Psoas muscle (tissue), 8 donors: ENCODE data around the gene UBAC2. TPM values are rescaled to one million over a fixed set of nuclear protein-coding genes. Genes with fewer than 3 reads are reported as not detected.

Experiments used
- ATAC-seq, 4 donors: fragments of 200-7000 bp; cut with Tn5 transposase; one replicate each; pipeline ENCODE4 v1.9.1; 2020; ENCODE audit warnings: moderate library complexity in 3 of 4, mild to moderate bottlenecking in 2 of 4
- DNase-seq, 2 donors: peaks; one replicate each; pipeline ENCODE4 v3.0.0-alpha.2; 2020
- H3K27ac ChIP-seq: fragments of 200-600 bp; one replicate; pipeline ENCODE4 v1.8.0; 2022
- H3K27me3 ChIP-seq, 3 donors: fragments of 200-600 bp in 1 of 3; one replicate each; pipeline versions ENCODE4 v1.6.1 to v1.8.0; 2013 to 2022; ENCODE audit warnings: low read length in 2 of 3, mild to moderate bottlenecking in 2 of 3, moderate library complexity in 1 of 3; ENCODE audit not compliant: insufficient read depth in 3 of 3
- H3K36me3 ChIP-seq, 2 donors: fragments of 200-600 bp in 1 of 2; one replicate each; pipeline versions ENCODE4 v1.6.1 to v1.8.0; 2013 to 2022; ENCODE audit warnings: low read depth in 1 of 2, mild to moderate bottlenecking in 1 of 2, moderate library complexity in 1 of 2; ENCODE audit not compliant: insufficient read depth in 1 of 2
- H3K4me1 ChIP-seq: fragments of 200-600 bp; one replicate; pipeline ENCODE4 v1.8.0; 2022
- H3K4me3 ChIP-seq: fragments of 200-600 bp; one replicate; pipeline ENCODE4 v1.8.0; 2022; ENCODE audit warnings: mild to moderate bottlenecking
- H3K9me3 ChIP-seq: fragments of 200-600 bp; one replicate; pipeline ENCODE4 v1.8.0; 2022
- WGBS, 3 donors: extraction: QIAGEN DNeasy Blood & Tissue Kit; methylation state at CpG; one replicate each; pipeline versions ENCODE4 v1.1.6 to v1.1.7; 2013; 5-methylcytosine and 5-hydroxymethylcytosine counted together
- intact Hi-C, 2 donors: fragments of 100-400 bp; cut with DNase I; formaldehyde crosslinking; loops; one replicate each; pipeline versions ENCODE4 v1.11.0 to v1.14.2; 2022
- polyA plus RNA-seq, 3 donors: library from polyadenylated mRNA; stranded (reverse); fragments of 200-250 nt; gene quantifications; one replicate each; pipeline ENCODE4 v1.2.3, GENCODE V29; 2013
- total RNA-seq, 4 donors: library from RNA; stranded (reverse); fragmentation: NEBNext Ultra II Directional in 2 of 4; extraction: Animal tissue kit (Norgen Biotek cat#: 25700) in 2 of 4; gene quantifications; one replicate each; pipeline versions ENCODE4 v1.2.1 to v1.2.4, GENCODE V29; 2021 to 2023
- TF ChIP-seq, protein P1 (sequence below): fragments of 200-600 bp; IDR thresholded peaks from one replicate; pipeline ENCODE4 v1.8.0; 2022; ENCODE audit warnings: antibody characterized with exemption
- donor health status: healthy with polysubstance abuse.
- donor health status: DM: no; HTN: no; CAD: no; lungs with moderate emphysema.
- donor health status: Bipolar disorder and iron deficiency.
- donor health status: healthy.
- donor health status: DM: yes; HTN: yes; CAD: no.
- donor health status: DM: no; HTN: no; CAD: no.
- donor health status: DM: no; HTN: no; CAD: no.
- donor health status: DM: yes; HTN: yes; CAD: no.

The UBAC2 gene
- total and polyA plus RNA-seq, 7 donors, result 54.1 to 97.1 (median 71.7) TPM

DNA sequence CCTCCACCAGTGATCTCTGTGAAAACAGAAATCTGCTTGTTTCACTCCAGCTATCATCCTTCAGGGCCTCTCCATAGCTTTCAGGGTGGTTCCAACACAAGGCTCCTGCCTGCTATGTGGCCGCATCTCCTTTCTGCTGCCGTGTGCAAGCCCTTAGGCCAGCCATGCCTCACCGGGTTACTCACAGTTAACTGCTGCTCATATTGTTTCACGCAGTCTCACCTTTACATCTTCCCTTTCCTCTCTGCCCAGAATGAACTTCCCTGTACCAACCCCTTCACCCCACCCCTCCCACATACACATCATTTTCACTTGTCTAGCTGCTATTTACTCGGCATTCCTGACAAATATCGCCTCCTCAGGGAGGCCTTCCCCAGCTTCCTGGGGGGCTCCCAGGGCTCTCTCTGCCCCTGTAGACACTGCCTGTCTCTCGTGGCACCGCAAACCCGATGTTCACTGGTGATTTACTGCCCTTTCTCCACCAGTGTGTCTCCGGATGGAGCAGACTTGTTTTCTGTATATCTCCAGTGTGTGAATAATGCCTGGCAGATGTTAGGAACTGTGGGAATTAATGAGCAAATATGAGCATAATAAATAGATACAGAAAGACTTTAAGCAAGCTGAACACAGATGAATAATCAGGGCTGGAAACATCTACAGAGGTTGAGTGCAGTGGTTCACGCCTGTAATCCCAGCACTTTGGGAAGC, 145.8 kb downstream of the UBAC2 start:
- WGBS, 3 donors, result 71 to 76% (median 72%) methylated on average over 11 of the region's 11 CpGs
- Histone ChIP-seq H3K27ac (no peak overlapping the region), H3K9me3 (no peaks in the 10 kb centered on the region), H3K36me3 (peaks cover 3 to 84% of the 10 kb centered on the region in 2 donors), H3K4me1 (no peaks in the 10 kb centered on the region), H3K4me3 (no peak overlapping the region), H3K27me3 (no peaks in the 10 kb centered on the region)
- no peak for ATAC-seq
- DNase-seq, result no peak
- TF ChIP-seq, protein P1, sequence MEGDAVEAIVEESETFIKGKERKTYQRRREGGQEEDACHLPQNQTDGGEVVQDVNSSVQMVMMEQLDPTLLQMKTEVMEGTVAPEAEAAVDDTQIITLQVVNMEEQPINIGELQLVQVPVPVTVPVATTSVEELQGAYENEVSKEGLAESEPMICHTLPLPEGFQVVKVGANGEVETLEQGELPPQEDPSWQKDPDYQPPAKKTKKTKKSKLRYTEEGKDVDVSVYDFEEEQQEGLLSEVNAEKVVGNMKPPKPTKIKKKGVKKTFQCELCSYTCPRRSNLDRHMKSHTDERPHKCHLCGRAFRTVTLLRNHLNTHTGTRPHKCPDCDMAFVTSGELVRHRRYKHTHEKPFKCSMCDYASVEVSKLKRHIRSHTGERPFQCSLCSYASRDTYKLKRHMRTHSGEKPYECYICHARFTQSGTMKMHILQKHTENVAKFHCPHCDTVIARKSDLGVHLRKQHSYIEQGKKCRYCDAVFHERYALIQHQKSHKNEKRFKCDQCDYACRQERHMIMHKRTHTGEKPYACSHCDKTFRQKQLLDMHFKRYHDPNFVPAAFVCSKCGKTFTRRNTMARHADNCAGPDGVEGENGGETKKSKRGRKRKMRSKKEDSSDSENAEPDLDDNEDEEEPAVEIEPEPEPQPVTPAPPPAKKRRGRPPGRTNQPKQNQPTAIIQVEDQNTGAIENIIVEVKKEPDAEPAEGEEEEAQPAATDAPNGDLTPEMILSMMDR, result no peak
- intact Hi-C loops, result no loop called here

GRCh38 chr13:99347335-99347878, 146.8 kb downstream of the UBAC2 start:
- WGBS, 3 donors, result 73 to 83% (median 77%) methylated on average over 6 of the region's 6 CpGs
- Histone ChIP-seq H3K27me3 (no peaks in the 10 kb centered on the region), H3K9me3 (no peaks in the 10 kb centered on the region), H3K36me3 (peaks cover 3 to 84% of the 10 kb centered on the region in 2 donors), H3K4me3 (no peak overlapping the region), H3K4me1 (no peaks in the 10 kb centered on the region), H3K27ac (peak overlapping the region; percentile 7)
- TF ChIP-seq, protein P1, result no peak
- DNase-seq (no peak), ATAC-seq (peak in 2 of 4 donors; percentile 8 to 36)
- intact Hi-C loops, result no loop called here

DNA sequence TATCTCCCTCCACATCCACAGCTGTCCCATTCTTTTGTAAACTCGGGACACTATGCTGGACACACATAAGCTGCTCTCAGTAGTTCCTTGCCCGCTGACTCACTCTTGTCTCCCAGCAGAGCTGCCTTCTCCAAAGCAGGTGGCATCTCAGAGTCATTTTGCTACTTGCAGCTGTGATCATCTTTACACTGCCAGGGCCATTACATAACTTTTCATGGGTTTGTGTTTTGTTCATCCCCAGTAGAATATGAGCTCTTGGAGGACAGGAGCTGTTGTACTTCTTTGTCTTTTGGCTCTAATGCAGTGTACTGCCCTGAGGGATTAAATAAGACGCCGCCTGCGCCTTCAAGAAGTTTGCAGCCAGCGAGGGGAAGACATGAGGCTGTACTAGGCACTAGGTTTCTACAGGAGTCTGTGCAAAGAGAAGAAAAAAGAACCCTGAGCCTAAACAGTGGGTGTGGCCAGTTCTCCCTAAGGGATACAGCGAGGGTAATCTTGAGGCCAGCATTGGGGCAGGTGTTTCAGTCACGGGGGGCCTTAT, 147.3 kb downstream of the UBAC2 start:
- H3K36me3 ChIP-seq, result peaks cover 2 to 82% of the 10 kb centered on the region in 2 donors
- peak overlapping the region; percentile 7 for H3K27ac ChIP-seq
- intact Hi-C loops, result no loop called here
- TF ChIP-seq, protein P1, result no peak
- H3K9me3 ChIP-seq, result no peaks in the 10 kb centered on the region
- WGBS, 3 donors, result 45 to 66% (median 47%) methylated on average over 8 of the region's 8 CpGs
- ATAC-seq (peak; percentile 85 to 89 (median 86)), DNase-seq (peak in 1 of 2 donors; percentile 59)
- H3K4me1 ChIP-seq, result no peaks in the 10 kb centered on the region
- H3K27me3 ChIP-seq, result no peaks in the 10 kb centered on the region
- H3K4me3 ChIP-seq, result no peak overlapping the region

DNA sequence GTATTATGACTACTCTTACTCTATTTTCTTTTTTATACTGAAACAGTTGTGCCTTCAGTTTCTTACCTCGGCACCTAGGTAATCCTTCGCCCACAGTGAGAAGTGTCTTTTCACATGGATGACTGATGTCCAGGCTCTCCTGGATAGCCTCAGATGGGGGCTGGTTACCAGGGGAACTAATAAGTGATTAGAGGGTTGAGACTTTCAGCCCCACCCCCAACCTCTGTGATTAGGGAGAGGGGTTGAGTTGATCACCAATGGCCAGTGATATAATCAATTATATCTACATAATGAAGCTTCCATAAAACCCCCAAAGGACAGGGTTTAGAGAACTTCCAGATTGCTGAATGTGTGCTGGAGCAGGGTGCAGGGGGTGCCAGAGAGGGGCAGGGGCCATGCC, 149.5 kb downstream of the UBAC2 start:
- ATAC-seq (no peak), DNase-seq (no peak)
- Histone ChIP-seq H3K9me3 (no peaks in the 10 kb centered on the region), H3K36me3 (peaks cover 0 to 71% of the 10 kb centered on the region in 2 donors), H3K27me3 (no peaks in the 10 kb centered on the region), H3K4me1 (no peaks in the 10 kb centered on the region), H3K4me3 (no peak overlapping the region), H3K27ac (no peak overlapping the region)
- TF ChIP-seq, protein P1, result no peak
- intact Hi-C loops, result no loop called here
- WGBS, 3 donors, result 94 to 99% (median 98%) methylated on average over 2 of the region's 2 CpGs
